Amniotic epithelial cell (primary cell): ENCODE results near the gene C6orf89.
A peak's percentile ranks its signal among the peaks of the same experiment; 100 is the strongest.
"Not testable (repeated sequence)": the region's sequence is repeated elsewhere in the genome, so short reads cannot be mapped to it uniquely, and the experiment has no call there.

ENCODE experiments used
- DNase-seq: peaks from one replicate; pipeline ENCODE4 v3.0.0-alpha.2; 2010; ENCODE audit warnings: low read depth

The C6orf89 gene

GRCh38 chr6:36947570-36948351, 62.0 kb downstream of the C6orf89 start:
- no peak for DNase-seq

GRCh38 chr6:36949076-36949475, 63.3 kb downstream of the C6orf89 start:
- DNase-seq, result not testable (repeated sequence)

- peak; percentile 61 for DNase-seq
Observed at GRCh38 chr6:36949636-36950035, 63.9 kb downstream of the C6orf89 start.

- no peak for DNase-seq
Observed at GRCh38 chr6:36953931-36954261, 68.1 kb downstream of the C6orf89 start.

GRCh38 chr6:36954262-36954931, 68.6 kb downstream of the C6orf89 start, which contains the start of gene PI16:
TSS of gene PI16 (plus strand) at chr6:36954738. CDS start at chr6:36954761, 23 bp downstream.
- DNase-seq, result no peak

GRCh38 chr6:36955136-36955535, 69.4 kb downstream of the C6orf89 start:
- DNase-seq, result no peak

GRCh38 chr6:36955671-36956445, 70.1 kb downstream of the C6orf89 start:
- DNase-seq, result peak; percentile 50

GRCh38 chr6:36956446-36956820, 70.7 kb downstream of the C6orf89 start:
- DNase-seq, result no peak

GRCh38 chr6:36957773-36958271, 72.1 kb downstream of the C6orf89 start:
- DNase-seq, result no peak

- no peak for DNase-seq
Observed at GRCh38 chr6:36958775-36959554, 73.2 kb downstream of the C6orf89 start.

- DNase-seq, result no peak
Observed at GRCh38 chr6:36959555-36960250, 74.0 kb downstream of the C6orf89 start.

GRCh38 chr6:36961441-36962435, 76.0 kb downstream of the C6orf89 start:
- DNase-seq, result no peak

- DNase-seq, result peak; percentile 62
Observed at GRCh38 chr6:36962874-36963273, 77.1 kb downstream of the C6orf89 start.

GRCh38 chr6:36963451-36964290, 77.9 kb downstream of the C6orf89 start:
- no peak for DNase-seq

GRCh38 chr6:36964349-36964748, 78.6 kb downstream of the C6orf89 start:
- no peak for DNase-seq

GRCh38 chr6:36964908-36965307, 79.2 kb downstream of the C6orf89 start:
- no peak for DNase-seq

GRCh38 chr6:36967301-36967700, 81.5 kb downstream of the C6orf89 start:
- no peak for DNase-seq

- DNase-seq, result no peak
Observed at GRCh38 chr6:36967757-36968156, 82.0 kb downstream of the C6orf89 start.
